HG02852 (cell line): ENCODE data around the gene TNFRSF13B.
A peak's percentile ranks its signal among the peaks of the same experiment; 100 is the strongest.
"Not testable (repeated sequence)": the region's sequence is repeated elsewhere in the genome, so short reads cannot be mapped to it uniquely, and the experiment has no call there.

Source experiments
- ATAC-seq: cut with Tn5 transposase; IDR thresholded peaks from one replicate; pipeline ENCODE4 v1.9.1; 2021; ENCODE audit warnings: mild to moderate bottlenecking, moderate library complexity; ENCODE audit not compliant: unreplicated experiment

The TNFRSF13B gene

GRCh38 chr17:17007891-17008290 is 36.0 kb upstream of the TNFRSF13B start:
- not testable (repeated sequence) for ATAC-seq

GRCh38 chr17:17004997-17005614 is 33.2 kb upstream of the TNFRSF13B start:
- ATAC-seq: not testable (repeated sequence)

GRCh38 chr17:17004251-17004996 is 32.5 kb upstream of the TNFRSF13B start:
- no peak for ATAC-seq

- not testable (repeated sequence) for ATAC-seq
These were observed 31.1 kb upstream of the TNFRSF13B start for GRCh38 chr17:17002731-17003715.

GRCh38 chr17:17001874-17002520 is 30.1 kb upstream of the TNFRSF13B start:
- ATAC-seq: peak; percentile 57

- no peak for ATAC-seq
These were observed 29.3 kb upstream of the TNFRSF13B start for GRCh38 chr17:17001076-17001777.

GRCh38 chr17:16999931-17000625 is 28.2 kb upstream of the TNFRSF13B start:
- ATAC-seq: no peak

- no peak for ATAC-seq
These were observed 25.9 kb upstream of the TNFRSF13B start for GRCh38 chr17:16997514-16998429.

GRCh38 chr17:16996726-16997125 is 24.8 kb upstream of the TNFRSF13B start:
- ATAC-seq: not testable (repeated sequence)

- ATAC-seq: no peak
These were observed 24.0 kb upstream of the TNFRSF13B start for GRCh38 chr17:16995930-16996329.

GRCh38 chr17:16994631-16995030 is 22.7 kb upstream of the TNFRSF13B start:
- ATAC-seq: no peak

- ATAC-seq: no peak
These were observed 19.6 kb upstream of the TNFRSF13B start for GRCh38 chr17:16991349-16992009.

GRCh38 chr17:16989953-16990860 is 18.3 kb upstream of the TNFRSF13B start:
- no peak for ATAC-seq

GRCh38 chr17:16989230-16989952 is 17.5 kb upstream of the TNFRSF13B start:
- ATAC-seq: peak; percentile 29

- ATAC-seq: peak; percentile 15
These were observed 16.9 kb upstream of the TNFRSF13B start for GRCh38 chr17:16988749-16989229.
